Mucosa of rectum (tissue), 2 donors: ENCODE data around the gene ELAPOR1.

Experiments used
- H3K27ac ChIP-seq, 2 donors: one replicate each; pipeline ENCODE4 v1.7.0; 2013; ENCODE audit warnings: inconsistent platforms in 2 of 2, low read depth in 2 of 2, low read length in 2 of 2
- H3K27me3 ChIP-seq, 2 donors: one replicate each; pipeline ENCODE4 v1.7.0; 2013; ENCODE audit warnings: low read length in 2 of 2; ENCODE audit not compliant: control insufficient read depth in 2 of 2, insufficient read depth in 2 of 2
- H3K36me3 ChIP-seq, 2 donors: one replicate each; pipeline ENCODE4 v1.7.0; 2013; ENCODE audit warnings: low read length in 2 of 2; ENCODE audit not compliant: control insufficient read depth in 2 of 2, insufficient read depth in 2 of 2
- H3K4me1 ChIP-seq, 2 donors: one replicate each; pipeline ENCODE4 v1.7.0; 2013; ENCODE audit warnings: low read length in 2 of 2, mild to moderate bottlenecking in 1 of 2; ENCODE audit not compliant: control insufficient read depth in 2 of 2, insufficient read depth in 2 of 2
- H3K4me3 ChIP-seq, 2 donors: one replicate each; pipeline ENCODE4 v1.7.0; 2013; ENCODE audit warnings: low read length in 2 of 2
- H3K9ac ChIP-seq, 2 donors: one replicate each; pipeline ENCODE4 v1.7.0; 2013; ENCODE audit warnings: low read length in 2 of 2, low read depth in 1 of 2, mild to moderate bottlenecking in 1 of 2
- H3K9me3 ChIP-seq, 2 donors: one replicate each; pipeline ENCODE4 v1.7.0; 2013; ENCODE audit warnings: low read length in 2 of 2; ENCODE audit not compliant: control insufficient read depth in 2 of 2
- donor health status: healthy.
- donor health status: Normal muscosa, but diverticular disease.

ELAPOR1 gene

GRCh38 chr1:109083501-109083900, 30.4 kb upstream of the ELAPOR1 start:
- Histone ChIP-seq H3K27ac (no peak overlapping the region), H3K9ac (no peak overlapping the region), H3K27me3 (no peaks in the 10 kb centered on the region), H3K4me1 (peaks cover 0 to 5% of the 10 kb centered on the region in 2 donors), H3K4me3 (no peak overlapping the region), H3K9me3 (no peaks in the 10 kb centered on the region), H3K36me3 (no peaks in the 10 kb centered on the region)

GRCh38 chr1:109083923-109084322, 30.0 kb upstream of the ELAPOR1 start:
- Histone ChIP-seq H3K4me1 (peaks cover 0 to 5% of the 10 kb centered on the region in 2 donors), H3K27me3 (no peaks in the 10 kb centered on the region), H3K27ac (no peak overlapping the region), H3K4me3 (no peak overlapping the region), H3K9me3 (no peaks in the 10 kb centered on the region), H3K36me3 (no peaks in the 10 kb centered on the region), H3K9ac (no peak overlapping the region)

- Histone ChIP-seq H3K27ac (no peak overlapping the region), H3K4me3 (no peak overlapping the region), H3K36me3 (no peaks in the 10 kb centered on the region), H3K27me3 (no peaks in the 10 kb centered on the region), H3K9me3 (no peaks in the 10 kb centered on the region), H3K9ac (no peak overlapping the region), H3K4me1 (peaks cover 0 to 5% of the 10 kb centered on the region in 2 donors)
Measured at GRCh38 chr1:109084563-109085517, 29.1 kb upstream of the ELAPOR1 start.

- Histone ChIP-seq H3K27me3 (no peaks in the 10 kb centered on the region), H3K4me1 (peaks cover 16 to 17% of the 10 kb centered on the region in 2 donors), H3K9ac (peak overlapping the region in 1 of 2 donors; percentile 89), H3K4me3 (peak overlapping the region; percentile 6 to 79), H3K36me3 (peaks cover 3 to 10% of the 10 kb centered on the region in 2 donors), H3K9me3 (no peaks in the 10 kb centered on the region), H3K27ac (peak overlapping the region in 1 of 2 donors; percentile 96)
Measured at GRCh38 chr1:109089242-109090015, 24.5 kb upstream of the ELAPOR1 start.

- Histone ChIP-seq H3K27ac (peak within 1 kb of the TSS; percentile 96 to 97), H3K4me3 (peak within 1 kb of the TSS; percentile 79 to 80), H3K27me3 (no peaks in the 10 kb centered on the region), H3K4me1 (peaks cover 16 to 17% of the 10 kb centered on the region in 2 donors), H3K36me3 (peaks cover 9 to 15% of the 10 kb centered on the region in 2 donors), H3K9me3 (no peaks in the 10 kb centered on the region), H3K9ac (peak within 1 kb of the TSS; percentile 82 to 89)
Measured at GRCh38 chr1:109090196-109091077, 23.5 kb upstream of the ELAPOR1 start, which contains the start of gene TMEM167B. Gene TMEM167B (plus strand): TSS chr1:109090764. CDS start chr1:109090873, 109 bp downstream.

- H3K36me3 ChIP-seq = peaks cover 9 to 15% of the 10 kb centered on the region in 2 donors
- H3K9me3 ChIP-seq = no peaks in the 10 kb centered on the region
- H3K27ac ChIP-seq = peak overlapping the region; percentile 96 to 97
- H3K4me1 ChIP-seq = peaks cover 17 to 23% of the 10 kb centered on the region in 2 donors
- no peaks in the 10 kb centered on the region for H3K27me3 ChIP-seq
- H3K4me3 ChIP-seq = peak overlapping the region; percentile 79 to 80
- peak overlapping the region; percentile 82 to 89 for H3K9ac ChIP-seq
Measured at GRCh38 chr1:109091078-109091838, 22.7 kb upstream of the ELAPOR1 start.

GRCh38 chr1:109091839-109092193, 22.1 kb upstream of the ELAPOR1 start:
- H3K9me3 ChIP-seq = no peaks in the 10 kb centered on the region
- peak overlapping the region; percentile 79 to 80 for H3K4me3 ChIP-seq
- H3K9ac ChIP-seq = peak overlapping the region; percentile 82 to 89
- peaks cover 11 to 15% of the 10 kb centered on the region in 2 donors for H3K36me3 ChIP-seq
- peak overlapping the region; percentile 96 to 97 for H3K27ac ChIP-seq
- H3K27me3 ChIP-seq = no peaks in the 10 kb centered on the region
- H3K4me1 ChIP-seq = peaks cover 17 to 25% of the 10 kb centered on the region in 2 donors

GRCh38 chr1:109094377-109094803, 19.5 kb upstream of the ELAPOR1 start:
- Histone ChIP-seq H3K9me3 (no peaks in the 10 kb centered on the region), H3K9ac (peak overlapping the region in 1 of 2 donors; percentile 11), H3K27ac (no peak overlapping the region), H3K27me3 (no peaks in the 10 kb centered on the region), H3K36me3 (peaks cover 12 to 15% of the 10 kb centered on the region in 2 donors), H3K4me1 (peaks cover 17 to 25% of the 10 kb centered on the region in 2 donors), H3K4me3 (no peak overlapping the region)

- Histone ChIP-seq H3K27me3 (no peaks in the 10 kb centered on the region), H3K4me1 (peaks cover 17 to 25% of the 10 kb centered on the region in 2 donors), H3K9ac (no peak overlapping the region), H3K9me3 (no peaks in the 10 kb centered on the region), H3K36me3 (peaks cover 12 to 15% of the 10 kb centered on the region in 2 donors), H3K27ac (no peak overlapping the region), H3K4me3 (no peak overlapping the region)
Measured at GRCh38 chr1:109094871-109095270, 19.0 kb upstream of the ELAPOR1 start.
